ENCODE measurements around the gene NCK2.

GRCh38 chr2:105802587-105802986 is 57.9 kb downstream of the NCK2 start:
- TF ChIP-seq RFX3 (CRISPR knock-in tag; IDR thresholded peaks at IDR 0.05) (no peak), POLR2A (IDR thresholded peaks at IDR 0.05; ENCODE audit: insufficient read depth in 1 of 2, low read depth in 2 of 2, low read length in 2 of 2) (no peak), CREBL2 (CRISPR knock-in tag; IDR thresholded peaks at IDR 0.05; ENCODE audit: borderline replicate concordance) (no peak), REST (IDR thresholded peaks at IDR 0.05; ENCODE audit: borderline replicate concordance in 1 of 2, low read depth in 1 of 2, low read length in 2 of 2) (no peak), HNRNPK (IDR thresholded peaks at IDR 0.05; ENCODE audit: low read depth, low read length, poor library complexity, severe bottlenecking) (no peak), ZSCAN30 (CRISPR knock-in tag; IDR thresholded peaks at IDR 0.05) (no peak), BRF2 (CRISPR knock-in tag; IDR thresholded peaks at IDR 0.05) (no peak), BCL3 (CRISPR knock-in tag; IDR thresholded peaks at IDR 0.05) (no peak), CTCF (CRISPR knock-in tag; IDR thresholded peaks at IDR 0.05) (no peak), GABPA (IDR thresholded peaks at IDR 0.05; ENCODE audit: low read depth, low read length) (no peak), GABPA (CRISPR knock-in tag; IDR thresholded peaks at IDR 0.05; ENCODE audit: low read depth) (no peak), KLF15 (CRISPR knock-in tag; IDR thresholded peaks at IDR 0.05; ENCODE audit: borderline replicate concordance) (no peak), GABPB1 (CRISPR knock-in tag; IDR thresholded peaks at IDR 0.05) (no peak)

All from HepG2 (cell line).